A673 (cell line): ENCODE results near the gene PNPLA3.

Experiments used
- CTCF ChIP-seq: fragments of 300-800, 200-600 bp; sonication (generic); conservative IDR thresholded peaks from 2 replicates; pipeline ENCODE4 v1.5.1; 2017; ENCODE audit warnings: low read depth, mild to moderate bottlenecking, antibody characterized with exemption, low read length, moderate library complexity, mixed read lengths
- EZH2 ChIP-seq: fragments of 200-600 bp; sonication (generic); IDR thresholded peaks from 2 replicates; pipeline ENCODE4 v1.6.1; 2017; ENCODE audit warnings: borderline replicate concordance, low read depth, mild to moderate bottlenecking, mixed read lengths, antibody characterized with exemption, low read length; ENCODE audit not compliant: poor library complexity, severe bottlenecking

GRCh38 chr22:43905681-43906080 is 17.9 kb upstream of the PNPLA3 start:
- no peak for TF ChIP-seq CTCF
- TF ChIP-seq EZH2, result no peak
